ENCODE data around the gene CDKN2B-AS1. TPM values are rescaled to one million over a fixed set of nuclear protein-coding genes. Genes with fewer than 3 reads are reported as not detected.

Gene CDKN2B-AS1
- total RNA-seq, 1 donor from 2014 or later = 2.3 TPM

GRCh38 chr9:21969011-21969940, 25.3 kb upstream of the CDKN2B-AS1 start:
- ATAC-seq (no peak), DNase-seq (no peak)
- no peak for TF ChIP-seq CTCF (IDR thresholded peaks at IDR 0.05)
- Histone ChIP-seq H3K36me3 (no peaks in the 10 kb centered on the region), H3K9me3 (no peaks in the 10 kb centered on the region), H3K4me1 (peaks cover 14% of the 10 kb centered on the region), H3K4me3 (no peak overlapping the region), H3K27me3 (peaks cover 100% of the 10 kb centered on the region), H3K27ac (no peak overlapping the region)
- intact Hi-C loops (cut with DNase I) = no loop called here

GRCh38 chr9:21969951-21970799, 24.4 kb upstream of the CDKN2B-AS1 start:
- Histone ChIP-seq H3K4me1 (peaks cover 17% of the 10 kb centered on the region), H3K4me3 (no peak overlapping the region), H3K27ac (no peak overlapping the region), H3K9me3 (no peaks in the 10 kb centered on the region), H3K36me3 (no peaks in the 10 kb centered on the region), H3K27me3 (peaks cover 99% of the 10 kb centered on the region)
- DNase-seq (no peak), ATAC-seq (no peak)
- intact Hi-C loops (cut with DNase I) = no loop called here
- no peak for TF ChIP-seq CTCF (IDR thresholded peaks at IDR 0.05)

- ATAC-seq (no peak), DNase-seq (no peak)
- no peak overlapping the region for H3K4me3 ChIP-seq
- peaks cover 99% of the 10 kb centered on the region for H3K27me3 ChIP-seq
- H3K27ac ChIP-seq = no peak overlapping the region
- intact Hi-C loops (cut with DNase I) = no loop called here
- peaks cover 9% of the 10 kb centered on the region for H3K4me1 ChIP-seq
- H3K9me3 ChIP-seq = no peaks in the 10 kb centered on the region
- H3K36me3 ChIP-seq = no peaks in the 10 kb centered on the region
- TF ChIP-seq CTCF (IDR thresholded peaks at IDR 0.05) = no peak
Observed at GRCh38 chr9:21970800-21971640, 23.6 kb upstream of the CDKN2B-AS1 start.

GRCh38 chr9:21972361-21972760, 22.2 kb upstream of the CDKN2B-AS1 start:
- H3K27ac ChIP-seq = no peak overlapping the region
- ATAC-seq = no peak
- H3K36me3 ChIP-seq = no peaks in the 10 kb centered on the region
- H3K27me3 ChIP-seq = peaks cover 99% of the 10 kb centered on the region
- no peak for TF ChIP-seq CTCF (IDR thresholded peaks at IDR 0.05)
- no peaks in the 10 kb centered on the region for H3K9me3 ChIP-seq
- H3K4me1 ChIP-seq = peaks cover 9% of the 10 kb centered on the region
- DNase-seq = no peak
- intact Hi-C loops (cut with DNase I) = no loop called here
- H3K4me3 ChIP-seq = no peak overlapping the region

- intact Hi-C loops (cut with DNase I) = no loop called here
- H3K4me1 ChIP-seq = peaks cover 9% of the 10 kb centered on the region
- no peaks in the 10 kb centered on the region for H3K36me3 ChIP-seq
- no peak overlapping the region for H3K27ac ChIP-seq
- peak overlapping the region; percentile 52 for H3K4me3 ChIP-seq
- no peak for TF ChIP-seq CTCF (IDR thresholded peaks at IDR 0.05)
- H3K27me3 ChIP-seq = peaks cover 98% of the 10 kb centered on the region
- no peak for ATAC-seq
- H3K9me3 ChIP-seq = no peaks in the 10 kb centered on the region
- DNase-seq = no peak
Observed at GRCh38 chr9:21974343-21974721, 20.3 kb upstream of the CDKN2B-AS1 start.
